AG09319 (cell line): ENCODE data around the gene TNFSF12.

ENCODE experiments used
- DNase-seq: peaks from one replicate; pipeline ENCODE4 v3.0.0-alpha.2; 2010; ENCODE audit warnings: low read depth; ENCODE audit errors: extremely low read depth
- TF ChIP-seq, protein P1 (sequence below): IDR thresholded peaks from 2 replicates; pipeline ENCODE4 v1.5.1; 2011; ENCODE audit warnings: low read depth, mild to moderate bottlenecking, inconsistent platforms, low read length, moderate library complexity

TNFSF12 gene

DNA sequence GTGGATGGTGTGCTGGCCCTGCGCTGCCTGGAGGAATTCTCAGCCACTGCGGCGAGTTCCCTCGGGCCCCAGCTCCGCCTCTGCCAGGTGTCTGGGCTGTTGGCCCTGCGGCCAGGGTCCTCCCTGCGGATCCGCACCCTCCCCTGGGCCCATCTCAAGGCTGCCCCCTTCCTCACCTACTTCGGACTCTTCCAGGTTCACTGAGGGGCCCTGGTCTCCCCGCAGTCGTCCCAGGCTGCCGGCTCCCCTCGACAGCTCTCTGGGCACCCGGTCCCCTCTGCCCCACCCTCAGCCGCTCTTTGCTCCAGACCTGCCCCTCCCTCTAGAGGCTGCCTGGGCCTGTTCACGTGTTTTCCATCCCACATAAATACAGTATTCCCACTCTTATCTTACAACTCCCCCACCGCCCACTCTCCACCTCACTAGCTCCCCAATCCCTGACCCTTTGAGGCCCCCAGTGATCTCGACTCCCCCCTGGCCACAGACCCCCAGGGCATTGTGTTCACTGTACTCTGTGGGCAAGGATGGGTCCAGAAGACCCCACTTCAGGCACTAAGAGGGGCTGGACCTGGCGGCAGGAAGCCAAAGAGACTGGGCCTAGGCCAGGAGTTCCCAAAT, 8.4 kb downstream of the TNFSF12 start:
- TF ChIP-seq, protein P1, sequence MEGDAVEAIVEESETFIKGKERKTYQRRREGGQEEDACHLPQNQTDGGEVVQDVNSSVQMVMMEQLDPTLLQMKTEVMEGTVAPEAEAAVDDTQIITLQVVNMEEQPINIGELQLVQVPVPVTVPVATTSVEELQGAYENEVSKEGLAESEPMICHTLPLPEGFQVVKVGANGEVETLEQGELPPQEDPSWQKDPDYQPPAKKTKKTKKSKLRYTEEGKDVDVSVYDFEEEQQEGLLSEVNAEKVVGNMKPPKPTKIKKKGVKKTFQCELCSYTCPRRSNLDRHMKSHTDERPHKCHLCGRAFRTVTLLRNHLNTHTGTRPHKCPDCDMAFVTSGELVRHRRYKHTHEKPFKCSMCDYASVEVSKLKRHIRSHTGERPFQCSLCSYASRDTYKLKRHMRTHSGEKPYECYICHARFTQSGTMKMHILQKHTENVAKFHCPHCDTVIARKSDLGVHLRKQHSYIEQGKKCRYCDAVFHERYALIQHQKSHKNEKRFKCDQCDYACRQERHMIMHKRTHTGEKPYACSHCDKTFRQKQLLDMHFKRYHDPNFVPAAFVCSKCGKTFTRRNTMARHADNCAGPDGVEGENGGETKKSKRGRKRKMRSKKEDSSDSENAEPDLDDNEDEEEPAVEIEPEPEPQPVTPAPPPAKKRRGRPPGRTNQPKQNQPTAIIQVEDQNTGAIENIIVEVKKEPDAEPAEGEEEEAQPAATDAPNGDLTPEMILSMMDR: no peak
- no peak for DNase-seq

GRCh38 chr17:7557775-7558543, 9.1 kb downstream of the TNFSF12 start:
- peak; percentile 45 for DNase-seq
- TF ChIP-seq, protein P1: no peak

GRCh38 chr17:7558544-7559319, 9.9 kb downstream of the TNFSF12 start, which contains the start of gene TNFSF13:
TNFSF13 (plus strand) TSS chr17:7558750; CDS start chr17:7559040, 290 bp downstream.
- no peak for DNase-seq
- TF ChIP-seq, protein P1: no peak

GRCh38 chr17:7559320-7560171, 10.7 kb downstream of the TNFSF12 start:
- DNase-seq: no peak
- TF ChIP-seq, protein P1: no peak

DNA sequence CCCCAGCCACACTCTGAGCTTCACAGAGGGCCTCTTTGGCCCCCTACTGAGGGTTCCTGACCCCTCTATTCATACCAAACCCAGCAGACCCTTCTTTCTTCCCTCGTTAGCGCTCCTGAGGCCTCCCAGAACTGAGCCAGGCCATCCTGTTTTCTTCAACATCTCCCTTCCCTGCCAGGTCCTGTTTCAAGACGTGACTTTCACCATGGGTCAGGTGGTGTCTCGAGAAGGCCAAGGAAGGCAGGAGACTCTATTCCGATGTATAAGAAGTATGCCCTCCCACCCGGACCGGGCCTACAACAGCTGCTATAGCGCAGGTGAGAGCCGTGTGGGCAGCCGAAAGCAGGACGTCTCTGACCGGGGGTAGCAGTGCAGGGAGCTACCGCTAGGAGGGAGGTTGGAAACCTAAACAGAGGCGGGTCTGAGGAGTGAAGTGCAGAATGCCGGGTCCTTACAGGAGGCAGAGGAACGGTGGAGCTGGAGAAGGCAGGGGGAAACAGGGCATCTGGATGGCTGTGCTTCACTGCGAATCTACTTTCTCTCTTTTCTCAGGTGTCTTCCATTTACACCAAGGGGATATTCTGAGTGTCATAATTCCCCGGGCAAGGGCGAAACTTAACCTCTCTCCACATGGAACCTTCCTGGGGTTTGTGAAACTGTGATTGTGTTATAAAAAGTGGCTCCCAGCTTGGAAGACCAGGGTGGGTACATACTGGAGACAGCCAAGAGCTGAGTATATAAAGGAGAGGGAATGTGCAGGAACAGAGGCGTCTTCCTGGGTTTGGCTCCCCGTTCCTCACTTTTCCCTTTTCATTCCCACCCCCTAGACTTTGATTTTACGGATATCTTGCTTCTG, 11.5 kb downstream of the TNFSF12 start:
- no peak for DNase-seq
- TF ChIP-seq, protein P1: peak; percentile 66

- peak; percentile 50 for DNase-seq
- TF ChIP-seq, protein P1: peak; percentile 90
Measured at GRCh38 chr17:7561028-7561575, 12.2 kb downstream of the TNFSF12 start.
